Right lobe of liver (tissue), 4 donors: ENCODE data around the gene NPPB.

ENCODE experiments used
- CTCF ChIP-seq, 4 donors: fragments of 200-600 bp in 3 of 4; fragments of 450-650 bp in 1 of 4; IDR thresholded peaks; one replicate each; pipeline versions ENCODE4 v1.5.1 to v1.8.0; 2016 to 2022; ENCODE audit warnings: antibody characterized with exemption in 4 of 4, mild to moderate bottlenecking in 2 of 4
- POLR2A ChIP-seq: fragments of 450-650 bp; IDR thresholded peaks from one replicate; pipeline ENCODE4 v1.6.1; 2017; ENCODE audit warnings: antibody characterized with exemption, mild to moderate bottlenecking
- donor health status: DM: no; HTN: no; CAD: no.
- donor health status: DM: no; HTN: no; CAD: no.
- donor health status: DM: no; HTN: yes; CAD: no.

- TF ChIP-seq POLR2A (no peak), CTCF (IDR thresholded peaks at IDR 0.05) (no peak)
These were observed 10.4 kb upstream of the NPPB start for GRCh38 chr1:11869104-11869503.
